GM08714 (cell line): ENCODE measurements around the gene HECTD4.

Source experiments
- H3K4me3 ChIP-seq: fragments of 200-500 bp; sonication (Bioruptor generic); 2 replicates; pipeline ENCODE4 v1.5.1; 2014; ENCODE audit warnings: mild to moderate bottlenecking, low read length, inconsistent platforms
- ZNF274 ChIP-seq: IDR thresholded peaks from 2 replicates; pipeline ENCODE4 v1.6.1; 2012; ENCODE audit warnings: mild to moderate bottlenecking, low read depth, low read length

The HECTD4 gene

DNA sequence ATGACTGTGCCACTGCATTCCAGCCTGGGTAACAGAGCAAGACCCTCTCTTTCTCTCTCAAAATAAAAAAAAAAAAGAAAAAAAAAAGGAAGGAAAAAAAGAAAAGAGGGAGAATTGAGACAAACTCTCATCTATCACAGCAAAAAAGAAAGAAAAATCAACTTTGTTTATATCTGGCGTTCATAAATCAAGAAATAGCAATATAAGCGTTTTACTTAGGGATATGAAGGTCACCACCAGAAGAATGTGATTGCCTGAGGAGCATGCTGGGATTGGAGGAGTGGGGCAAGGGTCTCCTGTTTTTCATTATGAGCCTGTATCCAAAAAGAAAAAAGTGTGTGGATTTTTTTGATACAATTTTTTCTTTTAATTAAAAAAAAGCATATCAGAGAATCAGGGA is 78.4 kb downstream of the HECTD4 start:
- no peak for TF ChIP-seq ZNF274
- no peak overlapping the region for H3K4me3 ChIP-seq

DNA sequence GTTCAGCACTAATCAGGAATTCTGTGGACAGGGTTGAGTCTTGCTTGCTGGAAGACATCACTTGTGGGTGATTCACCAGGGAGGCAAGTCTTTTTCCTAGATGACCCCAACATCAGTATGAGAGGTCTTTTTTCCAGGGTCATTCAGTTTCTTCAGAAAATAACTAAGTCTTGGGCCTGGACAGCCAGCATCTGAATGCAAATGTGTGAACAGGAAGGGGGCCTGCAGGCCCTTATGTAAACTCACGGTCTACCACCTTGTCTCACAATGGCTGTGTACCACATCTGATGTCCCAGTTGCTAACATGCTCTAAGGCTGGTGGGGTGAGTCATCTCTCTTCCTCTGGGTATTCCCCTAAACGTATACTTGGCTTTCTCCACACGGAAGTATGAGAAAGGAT is 79.2 kb downstream of the HECTD4 start:
- no peak overlapping the region for H3K4me3 ChIP-seq
- no peak for TF ChIP-seq ZNF274

DNA sequence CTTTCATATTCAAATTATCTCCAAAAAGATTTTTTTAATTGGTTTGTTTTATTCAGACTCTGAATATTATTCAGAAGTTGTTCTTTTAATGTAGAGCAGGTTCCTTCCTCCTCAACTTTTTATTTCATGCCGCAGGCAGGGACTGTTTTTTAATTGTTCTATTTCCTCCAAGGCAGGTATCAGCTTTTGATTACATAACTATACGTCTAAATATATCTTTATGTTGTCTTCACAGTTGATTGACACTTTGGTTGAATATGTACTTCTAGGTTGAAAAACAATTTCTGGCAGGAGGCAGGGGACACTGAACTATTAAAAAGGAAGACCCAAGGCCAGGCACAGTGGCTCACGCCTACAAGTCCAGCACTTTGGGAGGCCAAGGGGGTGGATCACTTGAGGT is 82.5 kb downstream of the HECTD4 start:
- no peak for TF ChIP-seq ZNF274
- no peak overlapping the region for H3K4me3 ChIP-seq

DNA sequence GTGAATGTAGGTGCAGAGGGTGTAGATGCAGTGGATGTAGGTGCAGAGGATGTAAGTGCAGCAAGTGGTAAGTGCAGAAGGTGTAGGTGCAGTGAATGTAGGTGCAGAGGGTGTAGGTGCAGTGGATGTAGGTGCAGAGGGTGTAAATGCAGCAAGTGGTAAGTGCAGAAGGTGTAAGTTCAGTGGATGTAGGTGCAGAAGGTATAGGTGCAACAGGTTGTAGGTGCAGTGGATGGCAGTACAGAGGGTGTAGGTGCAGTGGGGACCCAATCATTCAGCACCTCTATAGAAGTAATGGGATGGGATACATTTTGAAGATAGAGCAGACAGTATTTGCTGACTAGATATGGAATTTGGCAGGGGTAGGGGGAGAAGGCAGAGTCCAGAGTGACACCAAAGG is 85.0 kb downstream of the HECTD4 start:
- H3K4me3 ChIP-seq: no peak overlapping the region
- no peak for TF ChIP-seq ZNF274

DNA sequence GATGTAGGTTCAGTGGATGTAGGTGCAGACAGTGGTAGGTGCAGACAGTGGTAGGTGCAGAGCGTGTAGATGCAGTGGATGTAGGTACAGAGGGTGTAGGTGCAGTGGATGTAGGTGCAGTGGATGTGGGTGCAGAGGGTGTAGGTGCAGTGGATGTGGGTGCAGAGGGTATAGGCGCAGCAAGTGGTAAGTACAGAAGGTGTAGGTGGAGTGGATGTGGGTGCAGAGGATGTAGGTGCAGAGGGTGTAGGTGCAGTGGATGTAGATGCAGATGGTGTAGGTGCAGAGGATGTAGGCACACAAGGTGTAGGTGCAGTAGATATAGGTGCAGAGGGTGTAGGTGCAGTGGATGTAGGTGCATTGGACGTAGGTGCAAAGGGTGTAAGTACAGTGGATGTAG is 86.0 kb downstream of the HECTD4 start:
- TF ChIP-seq ZNF274: no peak
- no peak overlapping the region for H3K4me3 ChIP-seq

DNA sequence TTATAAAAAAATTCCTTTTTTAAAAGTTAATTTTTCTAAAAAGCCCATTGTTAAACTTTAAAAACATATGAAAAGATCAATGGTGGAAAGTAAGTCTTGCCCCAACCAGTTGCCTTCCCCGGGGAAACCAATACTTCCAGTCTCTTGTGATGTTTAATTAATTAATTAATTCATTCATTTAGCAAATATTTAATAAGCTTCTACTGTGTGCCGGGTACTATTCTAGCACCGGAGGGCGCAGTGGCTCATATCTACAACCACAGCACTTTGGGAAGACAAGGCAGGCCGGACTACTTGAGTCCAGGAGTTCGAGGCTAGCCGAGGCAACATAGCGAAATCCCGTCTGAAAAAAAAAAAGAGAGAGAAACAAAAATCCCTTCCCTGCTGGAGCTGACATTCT is 87.4 kb downstream of the HECTD4 start:
- TF ChIP-seq ZNF274: no peak
- no peak overlapping the region for H3K4me3 ChIP-seq

DNA sequence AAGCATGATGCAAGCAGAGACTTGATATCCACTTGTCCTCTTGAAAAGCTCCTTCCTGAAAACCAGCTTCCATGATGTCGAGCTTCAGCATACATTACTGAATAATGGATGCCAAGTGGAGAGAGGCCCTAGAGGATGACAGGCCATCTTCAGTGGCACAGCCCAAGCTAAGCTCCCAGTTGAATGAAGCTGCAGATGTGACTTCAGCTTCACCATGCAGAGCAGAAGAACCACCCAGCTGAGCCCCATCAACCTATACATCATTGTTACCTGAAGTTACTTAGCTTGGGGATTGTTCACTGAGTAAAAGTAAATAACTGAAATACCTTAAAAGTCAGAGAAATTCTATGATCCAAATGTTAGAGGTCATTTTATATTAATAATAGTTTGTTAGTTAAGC is 93.6 kb downstream of the HECTD4 start:
- no peak overlapping the region for H3K4me3 ChIP-seq
- TF ChIP-seq ZNF274: no peak

DNA sequence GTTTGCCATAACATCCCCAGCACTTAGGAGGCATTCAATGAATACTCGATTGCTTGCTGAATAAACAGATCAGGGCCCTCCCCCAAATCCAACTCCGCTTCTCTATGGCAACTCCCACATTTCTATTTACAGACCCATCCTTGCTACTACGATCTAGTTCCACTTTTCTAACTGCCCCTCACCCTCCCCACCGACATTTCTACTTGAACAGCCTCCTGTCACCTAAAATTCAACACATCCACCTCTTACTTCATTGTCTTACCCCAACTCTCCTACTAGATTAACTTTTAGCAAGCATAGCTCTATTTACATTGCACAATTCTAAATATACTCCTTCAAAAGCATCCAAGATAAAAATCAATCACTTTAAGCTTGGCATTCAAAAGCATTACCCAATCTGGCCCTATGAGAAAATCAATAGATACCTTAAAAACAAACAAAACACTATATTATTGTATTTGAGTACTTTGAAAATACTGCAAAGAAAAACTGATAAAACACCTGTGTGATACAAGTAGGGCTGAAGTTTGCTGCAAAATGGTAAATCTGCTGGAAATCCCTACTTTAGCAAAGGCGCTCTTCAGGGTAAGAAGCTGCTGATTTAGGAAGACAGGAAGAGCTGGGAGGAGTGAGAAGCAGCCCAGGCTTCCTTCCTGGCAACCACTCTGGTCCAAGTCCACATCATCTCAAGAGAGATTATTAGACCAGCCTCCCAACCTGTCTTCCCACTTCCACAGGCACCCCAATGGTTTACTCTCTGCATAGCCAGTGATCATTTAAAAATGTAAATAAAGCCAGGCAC is 96.4 kb downstream of the HECTD4 start:
- H3K4me3 ChIP-seq: no peak overlapping the region
- TF ChIP-seq ZNF274: no peak

DNA sequence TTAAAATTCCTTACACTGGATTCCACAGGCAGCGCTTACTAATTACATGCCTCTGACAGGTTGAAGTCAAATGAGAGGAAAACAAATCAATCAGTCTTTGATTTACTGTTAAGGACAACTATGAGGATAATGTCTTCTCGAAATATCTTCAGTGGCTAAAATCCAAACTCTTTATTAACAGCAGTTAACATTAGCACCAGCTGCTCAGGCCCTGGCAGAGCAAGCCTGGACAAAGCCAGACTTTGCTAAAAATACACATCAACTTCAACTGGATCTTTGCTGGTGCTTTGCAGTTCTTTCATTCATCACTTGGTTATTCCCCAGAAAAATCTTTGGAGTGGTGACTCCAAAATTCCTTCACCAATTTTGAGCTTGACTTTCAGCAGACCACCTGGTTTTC is 98.7 kb downstream of the HECTD4 start:
- H3K4me3 ChIP-seq: no peak overlapping the region
- no peak for TF ChIP-seq ZNF274

DNA sequence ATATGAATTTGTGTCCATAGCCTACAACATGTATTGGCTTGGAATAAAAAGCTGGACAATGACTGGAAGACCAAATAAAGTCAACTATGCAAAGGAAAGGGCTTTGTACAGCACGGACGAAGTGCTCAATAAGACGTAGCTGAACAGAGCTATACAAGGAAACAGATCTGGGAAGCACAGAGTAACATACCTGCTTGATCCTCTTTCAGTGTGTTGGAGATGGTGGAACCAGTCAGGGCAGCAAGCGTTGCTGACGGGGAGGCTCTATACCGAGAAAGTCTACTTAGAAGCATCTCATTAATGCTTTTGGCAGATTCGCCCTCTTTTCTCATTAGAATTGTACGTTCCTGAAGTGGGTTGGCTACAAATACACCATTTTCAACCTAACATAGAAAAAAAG is 99.3 kb downstream of the HECTD4 start:
- no peak for TF ChIP-seq ZNF274
- H3K4me3 ChIP-seq: no peak overlapping the region

DNA sequence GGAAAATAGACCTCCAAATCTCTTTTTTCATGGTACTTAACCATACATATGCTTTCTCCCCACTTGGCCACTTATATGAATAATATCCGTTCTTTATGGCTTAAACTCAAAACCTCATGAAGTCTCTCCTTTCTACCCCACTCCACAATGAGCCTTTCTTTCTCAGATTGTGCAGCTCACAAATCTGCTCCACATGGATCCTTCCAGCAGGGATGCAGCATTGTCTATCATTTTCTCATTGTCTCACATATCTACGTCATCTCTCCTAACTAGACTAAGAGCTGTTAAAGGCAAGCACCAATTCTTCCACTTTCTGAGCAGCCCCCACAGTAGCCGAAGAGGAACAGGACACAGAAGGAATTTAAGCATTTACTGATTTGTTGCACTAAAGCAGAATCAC is 106.4 kb downstream of the HECTD4 start:
- TF ChIP-seq ZNF274: no peak
- no peak overlapping the region for H3K4me3 ChIP-seq

DNA sequence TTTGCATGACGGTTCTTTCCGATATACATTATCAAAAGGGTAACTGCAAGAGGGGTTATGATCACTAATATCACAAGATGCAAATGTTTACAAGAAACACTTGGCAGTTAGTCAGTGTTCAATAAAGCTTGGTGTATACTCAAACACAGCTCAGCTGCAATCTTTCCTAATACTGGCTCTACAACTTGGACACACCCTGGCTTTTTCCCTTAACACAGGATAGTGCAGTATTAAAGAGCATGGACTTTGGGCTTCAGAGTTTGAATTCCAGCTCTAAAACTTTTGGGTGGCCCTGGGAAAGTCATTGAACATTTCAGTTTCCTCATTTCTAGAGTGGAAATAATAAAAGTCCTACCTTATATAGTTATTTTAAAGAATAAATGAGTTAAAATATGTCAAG is 107.0 kb downstream of the HECTD4 start:
- no peak for TF ChIP-seq ZNF274
- H3K4me3 ChIP-seq: no peak overlapping the region

DNA sequence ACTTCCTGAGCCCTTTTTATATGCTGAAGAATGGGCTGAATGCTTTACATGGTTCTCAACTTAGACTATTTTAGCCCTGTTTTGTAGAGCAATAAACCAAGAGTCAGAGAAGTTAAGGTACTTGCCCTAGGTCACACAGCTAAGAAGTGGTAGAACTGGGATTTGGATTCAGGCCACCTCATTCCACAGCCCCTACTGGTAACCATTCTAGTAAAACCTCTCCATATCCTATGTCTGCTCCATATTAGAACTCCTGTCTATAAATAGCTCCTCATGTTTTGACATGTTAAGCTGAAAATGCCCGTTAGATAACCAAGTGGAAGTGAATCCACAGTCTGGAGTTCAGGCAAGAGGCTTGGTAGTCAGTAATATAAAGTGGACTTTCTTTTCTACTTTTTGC is 111.6 kb downstream of the HECTD4 start:
- TF ChIP-seq ZNF274: no peak
- no peak overlapping the region for H3K4me3 ChIP-seq

DNA sequence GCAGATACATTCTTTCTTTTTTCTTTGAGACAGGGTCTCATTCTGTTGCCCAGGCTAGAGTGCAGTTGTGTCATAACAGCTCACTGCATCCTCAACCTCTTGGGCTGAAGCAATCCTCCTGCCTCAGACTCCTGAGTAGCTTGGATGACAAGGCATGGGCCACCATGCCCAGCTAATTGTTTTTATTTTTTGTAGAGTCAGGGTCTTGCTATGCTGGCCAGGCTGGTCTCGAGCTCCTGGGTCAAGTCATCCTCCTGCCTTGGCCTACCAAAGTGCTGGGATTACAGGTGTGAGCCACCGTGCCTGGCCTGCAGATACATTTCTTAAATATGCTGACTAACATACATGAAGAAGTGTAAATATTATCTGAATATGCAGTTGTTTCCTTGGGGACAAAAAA is 115.8 kb downstream of the HECTD4 start:
- no peak for TF ChIP-seq ZNF274

DNA sequence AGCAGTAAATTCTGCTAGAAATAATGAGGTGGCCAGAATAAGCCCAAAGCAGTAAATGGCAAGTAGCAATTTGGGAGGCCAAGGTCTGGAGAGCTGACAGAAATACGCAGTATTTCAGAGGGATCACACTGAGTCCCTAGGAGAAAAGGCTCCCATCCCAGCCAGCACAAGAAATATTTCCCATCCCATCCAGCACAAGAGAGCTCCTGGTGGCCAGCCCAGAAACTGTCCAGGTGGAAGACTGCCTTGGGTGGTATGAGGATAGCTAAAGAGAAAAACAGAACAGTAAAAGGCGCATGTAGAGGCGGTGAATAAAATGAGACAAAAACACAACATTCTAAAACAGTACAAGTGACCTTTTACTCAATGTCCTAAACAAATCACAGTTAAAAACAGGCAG is 120.7 kb downstream of the HECTD4 start:
- TF ChIP-seq ZNF274: no peak
- no peak overlapping the region for H3K4me3 ChIP-seq

More for the DNA sequence above, 115.8 kb downstream of the HECTD4 start:
- H3K4me3 ChIP-seq: no peak overlapping the region

DNA sequence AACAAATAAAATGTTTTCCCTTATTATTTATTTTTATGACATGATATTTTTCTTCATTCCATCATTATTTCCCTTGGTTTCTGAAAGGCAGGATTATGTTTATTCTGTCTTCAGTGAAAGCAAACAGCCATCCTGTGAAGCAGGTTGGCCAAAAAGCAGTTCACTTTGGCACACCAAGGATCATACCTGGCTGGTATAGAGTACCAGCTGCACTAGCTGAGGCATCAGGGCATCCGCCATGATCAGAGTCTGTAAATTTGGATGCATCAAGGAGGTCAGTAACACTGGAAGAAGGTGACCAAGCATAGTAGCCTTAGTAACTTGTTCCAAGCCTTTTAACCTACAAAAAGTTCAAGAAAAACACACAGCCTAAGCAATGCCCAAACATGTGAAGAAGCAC is 123.3 kb downstream of the HECTD4 start:
- H3K4me3 ChIP-seq: no peak overlapping the region
- TF ChIP-seq ZNF274: no peak

DNA sequence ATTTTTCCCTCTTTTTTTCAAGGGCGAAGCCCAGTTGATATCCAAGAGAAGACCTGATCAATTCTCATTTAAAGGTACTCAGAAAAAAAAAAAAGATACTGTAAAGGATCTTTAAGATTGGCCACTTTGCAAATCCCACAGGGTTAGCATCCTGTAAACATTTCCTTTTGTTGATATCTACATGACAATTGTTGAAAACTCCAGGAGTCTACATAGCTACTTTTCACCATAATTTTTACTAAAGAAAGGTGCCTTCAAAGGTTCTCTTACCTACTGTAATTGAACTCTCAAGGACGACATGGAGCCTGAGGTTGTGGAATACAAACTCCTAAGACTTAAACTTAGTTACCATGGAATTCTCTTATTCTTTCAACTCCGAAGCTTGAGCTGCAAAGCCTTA is 125.5 kb downstream of the HECTD4 start:
- H3K4me3 ChIP-seq: no peak overlapping the region
- no peak for TF ChIP-seq ZNF274
